Measurements from ENCODE around the gene OAT.
"Not testable (repeated sequence)": the region's sequence is repeated elsewhere in the genome, so short reads cannot be mapped to it uniquely, and the experiment has no call there.

Gene OAT

DNA sequence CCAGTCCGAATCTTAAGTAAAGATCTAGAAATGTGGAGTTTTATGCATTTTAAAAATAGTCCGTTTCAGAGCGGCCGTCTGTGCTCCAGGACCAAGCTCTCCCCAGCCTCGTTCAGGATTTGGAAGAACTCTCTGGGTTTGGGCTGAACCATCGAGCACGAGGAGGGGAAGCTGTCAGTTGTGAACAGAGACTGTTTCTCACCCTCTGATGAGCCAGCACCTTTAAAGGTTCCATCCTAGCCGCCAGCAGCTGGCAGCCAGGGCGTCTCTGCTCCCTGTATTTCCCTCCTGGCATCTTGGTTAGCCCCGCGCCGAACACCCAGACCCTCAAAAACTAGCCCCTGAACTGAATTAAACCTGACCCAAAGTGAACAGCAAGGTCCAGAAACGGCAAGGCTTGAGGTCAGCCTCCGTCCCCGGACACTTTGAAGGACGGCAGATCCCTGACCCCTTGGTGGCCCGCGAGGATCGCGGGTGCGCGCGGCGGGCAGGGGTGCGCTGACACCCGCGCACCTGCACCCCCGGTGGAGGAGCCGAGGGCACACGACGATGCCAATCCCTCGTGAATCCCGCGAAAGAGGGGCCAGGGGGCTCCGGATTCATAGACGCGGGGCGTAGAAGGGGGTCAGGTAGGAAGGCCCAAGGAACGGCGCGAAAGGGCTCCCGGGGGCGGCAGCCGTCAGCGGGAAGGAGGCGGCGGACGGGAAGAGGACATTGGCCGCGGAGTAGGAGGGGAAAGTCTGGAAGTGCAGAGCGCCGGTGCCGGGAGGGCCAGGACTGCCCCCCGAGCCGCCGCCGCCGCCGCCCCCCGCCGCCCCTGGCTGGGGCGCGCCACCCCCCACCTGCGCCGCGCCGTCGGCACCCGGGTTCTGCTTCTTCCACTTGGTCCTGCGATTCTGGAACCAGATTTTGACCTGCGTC is 28.4 kb upstream of the OAT start:
- DNase-seq: no peak

- DNase-seq: not testable (repeated sequence)
These were observed 23.0 kb upstream of the OAT start for GRCh38 chr10:124441694-124442093.

DNA sequence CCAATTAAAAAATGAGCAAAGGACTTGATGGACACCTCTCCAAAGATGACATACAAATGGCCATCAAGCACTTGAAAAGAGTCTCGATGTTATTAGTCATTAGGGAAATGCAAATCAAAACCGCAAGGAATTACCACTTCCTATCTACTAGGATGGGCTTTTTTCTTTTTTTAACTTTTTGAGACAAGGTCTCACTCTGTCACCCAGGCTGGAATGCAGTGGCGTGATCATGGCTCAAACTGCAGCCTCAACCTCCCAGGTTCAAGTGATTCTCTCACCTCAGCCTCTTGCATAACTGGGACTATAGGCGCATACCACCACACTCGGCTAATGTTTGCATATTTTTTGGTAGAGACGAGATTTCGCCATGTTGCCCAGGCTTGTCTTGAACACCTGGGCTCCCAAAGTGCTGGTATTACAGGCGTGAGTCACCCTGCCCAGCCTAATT is 17.5 kb upstream of the OAT start:
- DNase-seq: no peak

- DNase-seq: not testable (repeated sequence)
These were observed 17.0 kb upstream of the OAT start for GRCh38 chr10:124435683-124436082.

GRCh38 chr10:124433461-124433860 is 14.7 kb upstream of the OAT start:
- no peak for DNase-seq

GRCh38 chr10:124430077-124430476 is 11.4 kb upstream of the OAT start:
- no peak for DNase-seq

- DNase-seq: no peak
These were observed 10.9 kb upstream of the OAT start for GRCh38 chr10:124429576-124429975.

- DNase-seq: no peak
These were observed 9.6 kb upstream of the OAT start for GRCh38 chr10:124428207-124428777.

DNA sequence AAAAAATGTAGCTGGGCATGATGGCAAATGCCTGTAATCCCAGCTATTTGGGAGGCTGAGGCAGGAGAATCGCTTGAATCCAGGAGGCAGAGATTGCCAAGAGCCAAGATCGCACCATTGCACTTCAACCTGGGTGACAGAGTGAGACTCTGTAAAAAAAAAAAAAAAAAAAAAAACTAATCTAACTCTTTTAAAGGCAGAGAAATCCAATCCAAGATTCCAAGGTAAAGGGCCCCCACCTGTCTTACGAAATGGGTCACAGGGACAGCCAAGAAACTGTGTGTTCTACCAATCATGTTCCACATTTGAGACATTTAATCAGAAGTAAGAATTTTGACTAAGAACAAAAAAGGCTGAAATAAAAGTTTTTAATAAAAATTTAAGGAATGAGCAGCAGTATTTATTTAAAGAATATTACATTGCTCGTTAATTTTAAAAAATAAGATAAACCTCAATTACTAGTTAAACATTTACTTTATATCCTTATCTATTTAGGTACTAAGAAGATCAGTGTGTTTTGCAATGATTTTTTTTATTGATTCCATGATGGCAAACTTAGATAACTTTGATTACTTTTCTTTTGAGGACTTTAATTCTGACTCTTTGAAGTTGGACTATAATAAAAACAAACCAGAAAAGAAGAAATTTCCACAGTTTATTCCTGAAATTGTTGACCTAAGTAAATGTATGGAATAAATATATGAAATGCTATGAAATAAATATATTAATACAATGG is 6.7 kb upstream of the OAT start:
- no peak for DNase-seq

- no peak for DNase-seq
These were observed 5.1 kb upstream of the OAT start for GRCh38 chr10:124423813-124424212.

GRCh38 chr10:124422742-124423141 is 4.0 kb upstream of the OAT start:
- DNase-seq: no peak

GRCh38 chr10:124420254-124420653 is 1.5 kb upstream of the OAT start:
- peak; percentile 22 for DNase-seq

DNA sequence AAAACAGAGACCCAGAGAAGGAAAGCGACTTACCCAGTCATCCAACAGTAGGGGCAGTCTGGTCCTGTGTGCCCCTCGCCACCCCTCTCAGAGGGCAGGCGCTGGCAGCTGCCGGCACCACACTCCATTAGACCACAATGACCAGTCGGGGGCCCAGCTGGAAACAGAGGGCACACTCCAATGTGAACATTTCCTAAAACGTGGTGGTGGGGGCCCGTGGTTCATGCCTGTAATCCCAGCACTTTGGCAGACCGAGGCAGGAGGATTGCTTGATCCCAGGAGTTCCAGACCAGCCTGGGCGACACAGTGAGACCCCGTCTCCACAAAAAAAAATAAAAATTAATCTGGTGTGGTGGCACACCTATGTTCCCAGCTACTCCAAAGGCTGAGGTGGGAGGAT is 912 bp upstream of the OAT start:
- DNase-seq: no peak

GRCh38 chr10:124417895-124418725 is 613 bp downstream of the OAT start:
- DNase-seq: peak; percentile 78

GRCh38 chr10:124416733-124417132 is 2.0 kb downstream of the OAT start:
- no peak for DNase-seq

DNA sequence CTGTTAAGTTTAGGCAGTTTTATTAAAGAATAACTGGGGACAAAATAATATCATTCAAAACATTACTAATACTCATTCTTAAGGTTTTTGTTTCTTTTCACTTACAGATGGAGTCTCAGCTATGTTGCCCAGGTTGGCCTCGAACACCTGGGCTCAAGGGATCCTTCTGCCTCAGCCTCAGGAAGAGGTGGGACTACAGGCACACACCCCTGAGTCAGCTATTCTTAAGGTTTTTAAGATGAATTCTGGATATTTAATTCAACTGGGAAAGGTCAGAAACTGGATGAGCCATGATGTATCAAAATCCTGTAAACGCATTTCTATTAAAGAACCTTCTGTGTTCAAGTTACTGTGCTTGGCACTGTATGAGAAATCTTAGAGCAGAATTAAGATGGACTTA is 3.5 kb downstream of the OAT start:
- no peak for DNase-seq

- no peak for DNase-seq
These were observed 4.6 kb downstream of the OAT start for GRCh38 chr10:124414076-124414475.

- no peak for DNase-seq
These were observed 9.0 kb downstream of the OAT start for GRCh38 chr10:124409696-124410095.

DNA sequence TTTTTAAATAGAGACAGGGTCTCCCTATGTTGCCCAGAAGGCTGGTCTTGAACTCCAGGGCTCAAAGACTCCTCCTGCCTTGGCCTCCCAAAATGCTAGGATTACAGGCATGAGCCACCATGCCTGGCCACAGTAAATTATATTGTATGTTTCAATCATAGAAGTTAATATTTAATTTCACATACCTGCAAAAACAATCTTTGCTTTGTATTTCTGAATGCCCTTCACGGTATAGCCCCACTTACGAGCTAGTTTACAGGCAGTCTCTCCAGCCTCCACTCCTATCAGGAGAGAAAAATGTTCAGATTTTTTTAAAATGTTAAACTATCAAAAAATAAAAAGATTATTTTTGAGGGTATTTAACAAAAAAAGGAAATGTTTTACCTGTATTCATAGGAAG is 10.4 kb downstream of the OAT start:
- DNase-seq: no peak

- no peak for DNase-seq
These were observed 11.3 kb downstream of the OAT start for GRCh38 chr10:124407456-124407855.

- DNase-seq: no peak
These were observed 15.2 kb downstream of the OAT start for GRCh38 chr10:124403548-124403947.

- DNase-seq: no peak
These were observed 16.4 kb downstream of the OAT start for GRCh38 chr10:124402273-124402672.

- no peak for DNase-seq
These were observed 17.1 kb downstream of the OAT start for GRCh38 chr10:124401633-124402032.
